ENCODE results near the gene MRPL52.
"Not testable (repeated sequence)": the region's sequence is repeated elsewhere in the genome, so short reads cannot be mapped to it uniquely, and the experiment has no call there.

MRPL52 gene

DNA sequence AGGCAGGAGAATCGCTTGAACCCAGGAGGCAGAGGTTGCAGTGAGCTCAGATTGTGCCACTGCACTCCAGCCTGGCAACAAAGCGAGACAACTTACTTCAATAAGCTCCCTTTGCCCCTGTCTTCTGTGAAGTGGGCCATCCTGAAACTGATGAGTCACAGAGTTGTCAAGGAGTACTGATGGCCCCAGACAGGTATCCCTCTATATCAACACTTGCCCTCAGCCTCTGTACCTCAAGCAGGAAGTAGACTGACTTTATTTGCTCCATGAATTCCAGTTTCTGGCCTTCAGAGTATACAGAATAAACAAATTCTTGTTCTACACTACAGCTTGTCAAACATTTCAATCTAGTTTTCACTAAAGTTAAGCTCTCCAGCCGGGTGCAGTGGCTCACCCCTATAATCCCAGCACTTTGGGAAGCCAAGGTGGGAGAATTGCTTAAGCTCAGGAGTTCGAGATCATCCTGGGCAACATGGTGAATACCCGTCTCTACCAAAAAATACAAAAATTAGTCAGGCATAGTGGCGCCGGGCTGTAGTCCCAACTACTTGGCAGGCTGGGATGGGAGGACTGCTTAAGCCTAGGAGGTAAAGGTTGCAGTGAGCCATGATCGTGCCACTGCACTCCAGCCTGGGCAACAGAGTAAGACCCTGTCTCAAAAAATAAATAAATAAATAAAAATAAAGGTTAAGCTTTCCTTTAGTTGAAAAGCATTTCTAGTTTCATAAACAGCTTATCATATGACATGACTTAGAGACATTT is 25.5 kb downstream of the MRPL52 start:
- DNase-seq (ENCODE audit: low read depth in 3 of 3) = no peak

DNA sequence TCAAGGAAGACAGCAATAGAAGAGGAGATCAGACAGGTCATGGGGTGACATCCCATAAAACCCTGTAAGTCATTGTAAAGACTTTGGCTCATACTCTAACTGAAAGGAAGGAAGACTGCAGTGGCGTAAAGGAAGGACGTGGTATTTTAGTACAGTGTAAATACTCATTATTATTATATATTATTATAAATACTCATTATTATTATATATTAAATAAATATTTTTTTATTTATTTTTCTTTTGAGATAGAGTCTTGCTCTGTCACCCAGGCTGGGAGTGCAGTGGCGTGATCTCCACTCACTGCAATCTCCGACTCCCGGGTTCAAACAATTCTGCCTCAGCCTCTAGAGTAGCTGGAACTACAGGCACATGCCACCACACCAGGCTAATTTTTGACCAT is 26.7 kb downstream of the MRPL52 start:
- no peak for DNase-seq (ENCODE audit: low read depth in 3 of 3)

DNA sequence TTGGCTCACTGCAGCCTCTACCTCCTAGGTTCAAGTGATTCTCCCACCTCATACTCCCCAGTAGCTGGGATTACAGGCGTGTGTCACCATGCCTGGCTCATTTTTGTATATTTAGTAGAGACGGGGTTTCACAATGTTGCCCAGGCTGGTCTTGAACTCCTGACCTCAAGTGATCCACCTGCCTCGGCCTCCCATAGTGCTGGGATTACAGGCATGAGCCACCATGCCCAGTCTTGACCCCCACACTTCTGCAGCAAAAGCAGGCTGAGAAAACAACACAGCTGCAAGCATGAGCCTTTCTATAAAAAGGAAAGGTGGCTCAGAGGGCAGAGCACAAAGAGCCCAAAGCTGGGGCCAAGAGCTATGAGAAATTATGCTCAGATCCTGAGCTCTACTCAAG is 30.7 kb downstream of the MRPL52 start:
- DNase-seq (ENCODE audit: low read depth in 3 of 3) = not testable (repeated sequence)

- DNase-seq (ENCODE audit: low read depth in 3 of 3) = no peak
Measured at GRCh38 chr14:22861651-22862050, 32.0 kb downstream of the MRPL52 start.

GRCh38 chr14:22864979-22865378 is 35.3 kb downstream of the MRPL52 start:
- no peak for DNase-seq (ENCODE audit: low read depth in 3 of 3)

DNA sequence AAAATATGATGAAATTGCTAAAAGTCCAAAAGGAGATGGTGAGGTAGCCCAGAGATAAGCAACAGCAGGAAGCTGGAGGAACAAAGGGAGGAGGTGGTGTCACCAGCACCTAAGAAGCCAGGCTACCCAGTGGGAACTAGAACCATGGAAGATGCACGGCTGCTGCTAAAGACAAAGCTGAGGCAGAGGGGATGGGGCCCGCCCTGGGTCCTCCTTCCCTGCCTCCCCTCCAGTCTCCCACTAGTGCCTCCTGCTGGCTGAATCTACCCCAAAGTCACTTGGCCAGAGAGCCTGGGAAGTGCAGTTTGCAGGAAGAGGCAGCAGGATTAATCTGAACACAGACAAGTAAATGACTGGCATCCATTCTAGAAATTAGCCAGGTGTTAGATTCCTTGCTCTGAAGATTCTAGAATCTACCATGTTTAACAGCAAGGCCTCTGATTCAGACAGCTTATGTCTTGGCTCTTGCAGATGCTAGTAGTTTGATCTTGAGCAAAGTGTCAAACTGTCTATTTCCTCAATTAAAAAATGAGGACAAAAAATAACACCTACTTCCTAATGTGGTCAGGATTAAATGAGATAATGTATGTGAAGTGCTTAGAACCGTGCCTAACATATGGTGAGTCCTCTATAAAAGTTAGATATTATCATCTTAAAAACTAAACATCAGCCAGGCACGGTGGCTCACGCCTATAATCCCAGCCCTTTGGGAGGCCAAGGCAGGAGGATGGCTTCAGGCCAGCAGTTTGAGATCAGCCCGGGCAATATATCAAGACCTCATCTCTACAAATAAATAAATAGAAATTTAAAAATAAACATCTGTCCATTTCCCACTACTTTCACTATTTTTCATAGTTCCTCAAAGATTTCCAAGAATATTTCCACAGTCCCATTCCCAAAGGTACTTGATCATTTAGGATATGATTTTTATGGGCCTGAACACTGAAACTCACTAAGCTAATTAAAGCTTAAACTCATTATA is 36.0 kb downstream of the MRPL52 start:
- no peak for DNase-seq (ENCODE audit: low read depth in 3 of 3)

GRCh38 chr14:22866874-22867273 is 37.2 kb downstream of the MRPL52 start:
- DNase-seq (ENCODE audit: low read depth in 3 of 3) = no peak

GRCh38 chr14:22870811-22871223 is 41.1 kb downstream of the MRPL52 start:
- DNase-seq (ENCODE audit: low read depth in 3 of 3) = no peak

- DNase-seq (ENCODE audit: low read depth in 3 of 3) = peak; percentile 62 to 80 (median 75)
Measured at GRCh38 chr14:22871224-22872032, 41.7 kb downstream of the MRPL52 start, which contains the start of gene LRP10. Gene LRP10 (plus strand): TSS chr14:22871740. CDS start chr14:22872304, 564 bp downstream.

DNA sequence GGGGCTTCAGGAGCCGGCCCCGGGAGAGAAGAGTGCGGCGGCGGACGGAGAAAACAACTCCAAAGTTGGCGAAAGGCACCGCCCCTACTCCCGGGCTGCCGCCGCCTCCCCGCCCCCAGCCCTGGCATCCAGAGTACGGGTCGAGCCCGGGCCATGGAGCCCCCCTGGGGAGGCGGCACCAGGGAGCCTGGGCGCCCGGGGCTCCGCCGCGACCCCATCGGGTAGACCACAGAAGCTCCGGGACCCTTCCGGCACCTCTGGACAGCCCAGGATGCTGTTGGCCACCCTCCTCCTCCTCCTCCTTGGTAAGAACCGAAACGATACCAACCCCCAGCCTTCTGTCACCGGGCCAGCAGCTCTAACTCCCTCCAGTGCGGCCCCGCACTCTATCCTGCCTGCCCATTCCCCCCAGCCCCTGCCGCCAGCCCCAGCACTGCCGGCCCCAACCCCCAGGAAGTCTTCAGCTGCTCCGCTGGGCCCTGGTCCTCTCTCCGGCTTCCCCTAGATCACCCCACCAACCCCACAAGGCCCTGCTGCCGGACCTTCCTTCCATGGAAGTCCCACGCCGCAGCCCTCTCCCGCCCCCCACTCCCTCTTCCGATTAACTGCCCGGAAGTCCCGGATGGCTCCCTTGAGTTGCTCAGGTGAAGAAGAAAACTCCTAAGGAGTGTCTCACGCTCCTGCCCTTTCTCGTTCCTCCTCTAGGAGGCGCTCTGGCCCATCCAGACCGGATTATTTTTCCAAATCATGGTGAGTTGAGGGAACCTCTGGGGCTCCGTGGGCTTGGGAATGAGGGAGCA is 42.5 kb downstream of the MRPL52 start:
- DNase-seq (ENCODE audit: low read depth in 3 of 3) = peak in 2 of 3 donors; percentile 56 to 58

GRCh38 chr14:22872833-22873520 is 43.3 kb downstream of the MRPL52 start:
- DNase-seq (ENCODE audit: low read depth in 3 of 3) = no peak

DNA sequence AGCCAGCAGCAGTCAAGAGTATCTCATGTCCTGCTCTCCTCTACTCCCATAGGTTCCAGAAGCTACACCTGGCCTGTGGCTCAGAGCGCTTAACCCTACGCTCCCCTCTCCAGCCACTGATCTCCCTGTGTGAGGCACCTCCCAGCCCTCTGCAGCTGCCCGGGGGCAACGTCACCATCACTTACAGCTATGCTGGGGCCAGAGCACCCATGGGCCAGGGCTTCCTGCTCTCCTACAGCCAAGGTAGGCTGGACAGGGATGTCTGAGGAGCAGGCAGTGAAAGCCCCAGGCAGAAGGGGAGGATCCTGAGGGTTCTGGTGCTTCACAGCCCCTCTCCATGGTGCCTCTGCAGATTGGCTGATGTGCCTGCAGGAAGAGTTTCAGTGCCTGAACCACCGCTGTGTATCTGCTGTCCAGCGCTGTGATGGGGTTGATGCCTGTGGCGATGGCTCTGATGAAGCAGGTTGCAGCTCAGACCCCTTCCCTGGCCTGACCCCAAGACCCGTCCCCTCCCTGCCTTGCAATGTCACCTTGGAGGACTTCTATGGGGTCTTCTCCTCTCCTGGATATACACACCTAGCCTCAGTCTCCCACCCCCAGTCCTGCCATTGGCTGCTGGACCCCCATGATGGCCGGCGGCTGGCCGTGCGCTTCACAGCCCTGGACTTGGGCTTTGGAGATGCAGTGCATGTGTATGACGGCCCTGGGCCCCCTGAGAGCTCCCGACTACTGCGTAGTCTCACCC is 45.5 kb downstream of the MRPL52 start:
- DNase-seq (ENCODE audit: low read depth in 3 of 3) = no peak

GRCh38 chr14:22875748-22876319 is 46.1 kb downstream of the MRPL52 start:
- no peak for DNase-seq (ENCODE audit: low read depth in 3 of 3)

GRCh38 chr14:22877000-22877501 is 47.4 kb downstream of the MRPL52 start:
- DNase-seq (ENCODE audit: low read depth in 3 of 3) = no peak

GRCh38 chr14:22878271-22879246 is 48.9 kb downstream of the MRPL52 start:
- DNase-seq (ENCODE audit: low read depth in 3 of 3) = no peak

GRCh38 chr14:22882064-22882463 is 52.4 kb downstream of the MRPL52 start:
- no peak for DNase-seq (ENCODE audit: low read depth in 3 of 3)

- DNase-seq (ENCODE audit: low read depth in 3 of 3) = no peak
Measured at GRCh38 chr14:22882529-22883172, 53.0 kb downstream of the MRPL52 start.
